T-helper 1 cell (primary cell): ENCODE measurements around the gene LORICRIN.

Experiments used
- DNase-seq, 5 donors: peaks; one replicate each; pipeline ENCODE4 v3.0.0-alpha.2; 2012 to 2020

LORICRIN gene

GRCh38 chr1:153250166-153250565 is 9.3 kb upstream of the LORICRIN start:
- no peak for DNase-seq

- no peak for DNase-seq
Measured at GRCh38 chr1:153251087-153251486, 8.4 kb upstream of the LORICRIN start.

GRCh38 chr1:153251562-153251961 is 7.9 kb upstream of the LORICRIN start:
- DNase-seq = no peak

- DNase-seq = no peak
Measured at GRCh38 chr1:153251988-153252387, 7.5 kb upstream of the LORICRIN start.

GRCh38 chr1:153253076-153253475 is 6.4 kb upstream of the LORICRIN start:
- DNase-seq = no peak

GRCh38 chr1:153253693-153254092 is 5.8 kb upstream of the LORICRIN start:
- DNase-seq = peak in 1 of 5 donors; percentile 17

GRCh38 chr1:153260585-153261280 is 1.2 kb downstream of the LORICRIN start:
- no peak for DNase-seq

- DNase-seq = peak in 2 of 5 donors; percentile 8 to 30
Measured at GRCh38 chr1:153261281-153262069, 2.0 kb downstream of the LORICRIN start.

GRCh38 chr1:153262070-153262366 is 2.5 kb downstream of the LORICRIN start:
- no peak for DNase-seq

- no peak for DNase-seq
Measured at GRCh38 chr1:153262462-153263157, 3.1 kb downstream of the LORICRIN start.

- no peak for DNase-seq
Measured at GRCh38 chr1:153265457-153265856, 6.0 kb downstream of the LORICRIN start.

GRCh38 chr1:153271711-153272110 is 12.2 kb downstream of the LORICRIN start:
- no peak for DNase-seq

- no peak for DNase-seq
Measured at GRCh38 chr1:153272186-153272585, 12.7 kb downstream of the LORICRIN start.

GRCh38 chr1:153277852-153278251 is 18.4 kb downstream of the LORICRIN start:
- DNase-seq = peak in 2 of 5 donors; percentile 24 to 28

- DNase-seq = peak in 1 of 5 donors; percentile 12
Measured at GRCh38 chr1:153288634-153289275, 29.3 kb downstream of the LORICRIN start.

GRCh38 chr1:153291514-153291913 is 32.0 kb downstream of the LORICRIN start:
- peak in 1 of 5 donors; percentile 36 for DNase-seq

GRCh38 chr1:153292185-153292584 is 32.7 kb downstream of the LORICRIN start:
- DNase-seq = no peak

- DNase-seq = no peak
Measured at GRCh38 chr1:153292740-153293479, 33.4 kb downstream of the LORICRIN start.

GRCh38 chr1:153293480-153293775 is 33.9 kb downstream of the LORICRIN start:
- DNase-seq = no peak

GRCh38 chr1:153293851-153294250 is 34.4 kb downstream of the LORICRIN start:
- DNase-seq = peak in 1 of 5 donors; percentile 53

GRCh38 chr1:153302308-153302707 is 42.8 kb downstream of the LORICRIN start:
- no peak for DNase-seq

- DNase-seq = no peak
Measured at GRCh38 chr1:153305682-153306081, 46.2 kb downstream of the LORICRIN start.
